B cell (primary cell): ENCODE measurements around the gene C14orf119. TPM values are rescaled to one million over a fixed set of nuclear protein-coding genes. Genes with fewer than 3 reads are reported as not detected.

Experiments
- ATAC-seq: fragments of 200-7000 bp; cut with Tn5 transposase; one replicate; pipeline ENCODE4 v1.10.0; 2021; ENCODE audit warnings: low read depth, mild to moderate bottlenecking, moderate number of reproducible peaks, moderate library complexity
- CTCF ChIA-PET: fragments of 350-600 bp; sonication (Branson Sonifier 250); formaldehyde crosslinking; loops from one replicate; lab custom pipeline; 2021; ENCODE audit warnings: antibody characterized with exemption, inconsistent platforms; lab: Charles Lee
- POLR2A ChIA-PET: fragments of 350-600 bp; sonication (Branson Sonifier 250); formaldehyde crosslinking; loops from one replicate; lab custom pipeline; 2021; ENCODE audit warnings: antibody characterized with exemption; lab: Charles Lee
- DNase-seq: peaks from one replicate; pipeline ENCODE4 v3.0.0; 2013
- H2AFZ ChIP-seq: 2 replicates; pipeline ENCODE4 v1.6.1; 2012; ENCODE audit warnings: mild to moderate bottlenecking, low read depth, low read length; ENCODE audit not compliant: insufficient read depth, poor library complexity, severe bottlenecking
- H3K27ac ChIP-seq, 2 donors: 1 replicate in 1 of 2; 2 replicates in 1 of 2; pipeline ENCODE4 v1.5.1; 2012 to 2013; ENCODE audit warnings: low read length in 2 of 2, mild to moderate bottlenecking in 2 of 2, moderate library complexity in 1 of 2
- H3K27me3 ChIP-seq, 4 experiments: fragments of 200-600 bp in 1 of 4; sonication (generic) in 1 of 4; replicated peaks in 1 of 4; 1 replicate in 2 of 4; 2 replicates in 2 of 4; pipeline versions ENCODE4 v1.6.1 to v1.7.0; 2013 to 2016; ENCODE audit warnings: low read length in 3 of 4, mild to moderate bottlenecking in 2 of 4, mixed read lengths in 1 of 4, moderate library complexity in 1 of 4; ENCODE audit not compliant: insufficient read depth in 4 of 4, control insufficient read depth in 3 of 4; ENCODE audit errors: control extremely low read depth in 1 of 4
- H3K36me3 ChIP-seq, 2 experiments: replicated peaks in 1 of 2; 1 replicate in 1 of 2; 2 replicates in 1 of 2; pipeline versions ENCODE4 v1.6.1 to v1.7.1; 2013; ENCODE audit warnings: low read length in 1 of 2; ENCODE audit not compliant: insufficient read depth in 2 of 2, control insufficient read depth in 1 of 2; ENCODE audit errors: control extremely low read depth in 1 of 2, extremely low read depth in 1 of 2
- H3K4me1 ChIP-seq, 2 donors: fragments of 200-600 bp in 1 of 2; sonication (generic) in 1 of 2; 1 replicate in 1 of 2; 2 replicates in 1 of 2; pipeline versions ENCODE4 v1.5.1 to v1.6.1; 2013 to 2017; ENCODE audit warnings: low read length in 2 of 2; ENCODE audit not compliant: control insufficient read depth in 2 of 2, insufficient read depth in 2 of 2
- H3K4me2 ChIP-seq: replicated peaks from 2 replicates; pipeline ENCODE3; 2012; ENCODE audit warnings: mild to moderate bottlenecking, low read depth, low read length; ENCODE audit not compliant: poor library complexity, severe bottlenecking
- H3K4me3 ChIP-seq, 5 experiments: fragments of 200-600 bp in 1 of 5; sonication (generic) in 1 of 5; 1 replicate in 3 of 5; 2 replicates in 2 of 5; pipeline versions ENCODE4 v1.5.1 to v1.7.0; 2011 to 2016; ENCODE audit warnings: low read length in 4 of 5, mild to moderate bottlenecking in 4 of 5, low read depth in 2 of 5, control low read depth in 1 of 5, moderate library complexity in 1 of 5; ENCODE audit not compliant: insufficient read depth in 1 of 5; ENCODE audit errors: control extremely low read depth in 1 of 5, extremely low read depth in 1 of 5
- H3K79me2 ChIP-seq: fragments of 200-600 bp; sonication (generic); one replicate; pipeline ENCODE4 v1.6.0; 2016; ENCODE audit warnings: low read length; ENCODE audit not compliant: control insufficient read depth, insufficient read depth
- H3K9ac ChIP-seq: fragments of 200-600 bp; sonication (generic); 2 replicates; pipeline ENCODE4 v1.6.1; 2017; ENCODE audit warnings: mild to moderate bottlenecking, low read length, moderate library complexity
- H3K9me3 ChIP-seq, 3 donors: one replicate each; pipeline versions ENCODE4 v1.6.1 to v1.7.1; 2013; ENCODE audit warnings: low read length in 2 of 3; ENCODE audit not compliant: control insufficient read depth in 2 of 3, insufficient read depth in 1 of 3; ENCODE audit errors: control extremely low read depth in 1 of 3
- H4K20me1 ChIP-seq: 2 replicates; pipeline ENCODE4 v1.6.0; 2012; ENCODE audit warnings: mild to moderate bottlenecking, low read length; ENCODE audit not compliant: insufficient read depth, control insufficient read depth, poor library complexity, severe bottlenecking
- H3K27ac Mint-ChIP-seq: one replicate; pipeline ENCODE4 v1.8.0; 2021; ENCODE audit warnings: mixed read lengths
- H3K27me3 Mint-ChIP-seq: one replicate; pipeline ENCODE4 v1.8.0; 2021; ENCODE audit warnings: mixed read lengths
- H3K4me1 Mint-ChIP-seq: one replicate; pipeline ENCODE4 v1.8.0; 2021; ENCODE audit warnings: mixed read lengths
- H3K4me3 Mint-ChIP-seq: one replicate; pipeline ENCODE4 v1.8.0; 2021; ENCODE audit warnings: mixed read lengths
- H3K9me3 Mint-ChIP-seq: one replicate; pipeline ENCODE4 v1.8.0; 2022; ENCODE audit warnings: mixed read lengths; ENCODE audit not compliant: insufficient read depth
- EZH2 ChIP-seq: IDR thresholded peaks from 2 replicates; pipeline ENCODE4 v1.6.1; 2012; ENCODE audit warnings: borderline replicate concordance, low read depth, mild to moderate bottlenecking, moderate library complexity, low read length; ENCODE audit not compliant: insufficient read depth, poor library complexity, severe bottlenecking
- WGBS: methylation state at CpG from one replicate; pipeline ENCODE4 v1.1.5; 2013; ENCODE audit warnings: missing lambda C conversion rate; ENCODE audit not compliant: insufficient coverage; 5-methylcytosine and 5-hydroxymethylcytosine counted together
- intact Hi-C: fragments of 100-400 bp; cut with micrococcal nuclease; formaldehyde crosslinking; loops from one replicate; pipeline ENCODE4 v1.10.0; 2022
- polyA plus RNA-seq: library from polyadenylated mRNA; depleted of rRNA; stranded (reverse); fragments of >200 nt; gene quantifications from 2 replicates; pipeline ENCODE4 v1.2.3, GENCODE V29; 2012
- total RNA-seq, 2 donors: library from RNA; stranded (reverse); fragments of 120-200 nt in 1 of 2; gene quantifications; 1 replicate in 1 of 2; 2 replicates in 1 of 2; pipeline versions ENCODE4 v1.2.3 to v1.2.4, GENCODE V29; 2013 to 2022
- TF ChIP-seq, protein P1 (sequence below): fragments of 200-600 bp; IDR thresholded peaks from one replicate; pipeline ENCODE4 v1.8.0; 2022; ENCODE audit warnings: antibody characterized with exemption, mild to moderate bottlenecking

Gene C14orf119
- total and polyA plus RNA-seq, 2 donors (not counting 1 experiment from before 2014, with no cell fraction given) = 12.2 to 30.6 TPM

DNA sequence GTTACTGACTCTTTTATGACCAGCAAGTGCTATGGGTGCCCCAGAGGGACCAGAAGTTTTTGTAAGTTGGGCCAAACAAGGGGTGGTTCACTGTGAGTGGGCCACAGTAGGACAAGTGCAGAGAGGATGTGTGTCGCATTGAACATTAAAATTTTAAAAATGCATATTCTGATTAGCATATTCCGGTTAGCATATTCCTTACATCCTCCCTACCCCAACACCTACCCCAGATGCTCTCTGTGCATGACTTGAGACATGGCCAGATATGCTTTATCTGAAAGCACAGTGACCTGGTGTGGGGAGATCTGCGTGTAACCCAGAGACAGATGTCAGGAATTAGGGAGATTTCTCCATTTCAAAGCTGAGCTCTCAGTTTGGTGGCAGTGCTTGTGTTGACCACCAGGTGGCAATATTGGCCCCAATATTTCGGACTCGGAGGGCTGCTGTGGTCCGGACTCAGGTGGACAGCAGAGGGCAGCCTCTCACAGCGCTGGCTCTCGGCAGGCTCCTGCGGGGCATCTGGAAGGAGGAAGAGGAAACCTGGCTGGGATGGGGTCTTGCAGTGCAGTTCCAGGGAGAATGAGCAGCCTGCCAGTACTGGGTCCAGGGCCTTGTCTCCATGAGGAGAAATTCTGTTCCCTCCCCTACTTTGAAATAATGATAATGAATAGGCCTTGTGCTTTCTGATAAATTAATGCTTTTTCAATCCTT is 25.4 kb downstream of the C14orf119 start:
- no peak for TF ChIP-seq EZH2
- TF ChIP-seq, protein P1, sequence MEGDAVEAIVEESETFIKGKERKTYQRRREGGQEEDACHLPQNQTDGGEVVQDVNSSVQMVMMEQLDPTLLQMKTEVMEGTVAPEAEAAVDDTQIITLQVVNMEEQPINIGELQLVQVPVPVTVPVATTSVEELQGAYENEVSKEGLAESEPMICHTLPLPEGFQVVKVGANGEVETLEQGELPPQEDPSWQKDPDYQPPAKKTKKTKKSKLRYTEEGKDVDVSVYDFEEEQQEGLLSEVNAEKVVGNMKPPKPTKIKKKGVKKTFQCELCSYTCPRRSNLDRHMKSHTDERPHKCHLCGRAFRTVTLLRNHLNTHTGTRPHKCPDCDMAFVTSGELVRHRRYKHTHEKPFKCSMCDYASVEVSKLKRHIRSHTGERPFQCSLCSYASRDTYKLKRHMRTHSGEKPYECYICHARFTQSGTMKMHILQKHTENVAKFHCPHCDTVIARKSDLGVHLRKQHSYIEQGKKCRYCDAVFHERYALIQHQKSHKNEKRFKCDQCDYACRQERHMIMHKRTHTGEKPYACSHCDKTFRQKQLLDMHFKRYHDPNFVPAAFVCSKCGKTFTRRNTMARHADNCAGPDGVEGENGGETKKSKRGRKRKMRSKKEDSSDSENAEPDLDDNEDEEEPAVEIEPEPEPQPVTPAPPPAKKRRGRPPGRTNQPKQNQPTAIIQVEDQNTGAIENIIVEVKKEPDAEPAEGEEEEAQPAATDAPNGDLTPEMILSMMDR = peak; percentile 99
- ATAC-seq (peak; percentile 95), DNase-seq (peak; percentile 89)
- ChIA-PET CTCF (interaction anchor here (0.6 to 9.6 kb wide), 42 partner anchors 8 to 492 kb away, joined by 3 to 249 read pairs (median 4); partner anchors contain the start of genes ACIN1, C14orf119, PABPN1 and PPP1R3E), POLR2A (interaction anchor here (0.6 to 1.2 kb wide), 3 partner anchors 26 to 435 kb away, joined by 3 to 5 read pairs (median 3); partner anchors contain the start of genes ACIN1, C14orf119 and PABPN1)
- intact Hi-C loops = loop anchor here (1.0 to 2.0 kb wide), 6 partner anchors 25 to 260 kb away; partner anchors contain the start of genes ACIN1, C14orf119 and HOMEZ
- H2AFZ ChIP-seq = peak overlapping the region; percentile 79
- H3K4me3 Mint-ChIP-seq = peak overlapping the region; percentile 79
- H3K27ac ChIP-seq = peak overlapping the region; percentile 72 to 88
- peaks cover 7% of the 10 kb centered on the region for H3K27me3 Mint-ChIP-seq
- H3K9me3 ChIP-seq = peaks cover 0 to 3% (median 0%) of the 10 kb centered on the region in 3 donors
- no peaks in the 10 kb centered on the region for H3K36me3 ChIP-seq
- peaks cover 32 to 35% of the 10 kb centered on the region in 2 donors for H3K4me1 ChIP-seq
- no peaks in the 10 kb centered on the region for H3K27me3 ChIP-seq
- peaks cover 34% of the 10 kb centered on the region for H3K4me1 Mint-ChIP-seq
- 0% methylated on average over 7 of the region's 9 CpGs for WGBS
- H3K27ac Mint-ChIP-seq = peak overlapping the region; percentile 89
- H3K9me3 Mint-ChIP-seq = no peaks in the 10 kb centered on the region
- no peaks in the 10 kb centered on the region for H4K20me1 ChIP-seq
- H3K9ac ChIP-seq = peak overlapping the region; percentile 45
- H3K79me2 ChIP-seq = no peaks in the 10 kb centered on the region
- peak overlapping the region in 4 of 5 experiments; percentile 27 to 36 (median 30) for H3K4me3 ChIP-seq
- H3K4me2 ChIP-seq = peak overlapping the region; percentile 77
